Measurements from ENCODE around the gene NINJ2. TPM values are rescaled to one million over a fixed set of nuclear protein-coding genes. Genes with fewer than 3 reads are reported as not detected.

NINJ2 gene
- polyA plus RNA-seq, 1 of the 3 experiments (the other 2 are of a cell fraction) = 0.07 TPM

DNA sequence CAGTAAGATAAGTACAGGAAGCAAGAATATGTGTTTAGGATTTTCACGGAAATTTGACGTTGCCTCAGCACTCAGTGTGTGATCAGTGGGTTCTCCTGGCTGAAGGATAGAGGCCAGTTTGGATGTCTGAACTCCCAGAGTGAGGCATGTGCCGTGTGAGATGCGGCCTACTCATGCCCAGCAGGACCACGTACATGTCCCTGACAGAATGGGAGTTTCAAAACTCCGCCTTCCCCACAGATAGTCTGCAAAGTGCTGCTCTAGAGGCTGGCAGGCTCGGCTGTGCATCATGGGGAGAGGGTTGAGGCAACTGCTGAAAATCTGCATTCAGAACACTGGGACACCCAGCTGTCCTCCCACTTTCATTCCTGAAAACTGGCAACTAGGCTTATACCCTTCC is 58.3 kb downstream of the NINJ2 start:
- Histone ChIP-seq H3K27me3 (ENCODE audit: insufficient read depth) (no peaks in the 10 kb centered on the region), H3K4me1 (ENCODE audit: control insufficient read depth in 1 of 2, insufficient read depth in 2 of 2, low read depth in 1 of 2, low read length in 1 of 2) (peaks cover under 1 to 1% of the 10 kb centered on the region in 2 experiments; a peak in 2 of 4 replicates), H3K79me2 (ENCODE audit: insufficient read depth) (no peaks in the 10 kb centered on the region), H3K36me3 (replicated peaks in 1 of 2; ENCODE audit: control insufficient read depth in 1 of 2, insufficient read depth in 2 of 2, low read length in 1 of 2) (no peaks in the 10 kb centered on the region), H3F3A (replicated peaks; ENCODE audit: insufficient read depth) (no peaks in the 10 kb centered on the region), H3K9ac (no peak overlapping the region), H4K20me1 (ENCODE audit: insufficient read depth) (no peaks in the 10 kb centered on the region), H3K9me2 (no peaks in the 10 kb centered on the region), H3K27ac (ENCODE audit: low read depth in 2 of 2, low read length in 1 of 2) (no peak overlapping the region), H3K4me3 (ENCODE audit: low read depth in 2 of 2, low read length in 1 of 2) (no peak overlapping the region), H3K4me2 (no peak overlapping the region), H2AFZ (ENCODE audit: low read depth) (no peak overlapping the region), H3K9me3 (no peaks in the 10 kb centered on the region)
- WGBS (ENCODE audit: low lambda C conversion rate) = 94% methylated on average over 5 of the region's 7 CpGs
- TF ChIP-seq, protein P1, sequence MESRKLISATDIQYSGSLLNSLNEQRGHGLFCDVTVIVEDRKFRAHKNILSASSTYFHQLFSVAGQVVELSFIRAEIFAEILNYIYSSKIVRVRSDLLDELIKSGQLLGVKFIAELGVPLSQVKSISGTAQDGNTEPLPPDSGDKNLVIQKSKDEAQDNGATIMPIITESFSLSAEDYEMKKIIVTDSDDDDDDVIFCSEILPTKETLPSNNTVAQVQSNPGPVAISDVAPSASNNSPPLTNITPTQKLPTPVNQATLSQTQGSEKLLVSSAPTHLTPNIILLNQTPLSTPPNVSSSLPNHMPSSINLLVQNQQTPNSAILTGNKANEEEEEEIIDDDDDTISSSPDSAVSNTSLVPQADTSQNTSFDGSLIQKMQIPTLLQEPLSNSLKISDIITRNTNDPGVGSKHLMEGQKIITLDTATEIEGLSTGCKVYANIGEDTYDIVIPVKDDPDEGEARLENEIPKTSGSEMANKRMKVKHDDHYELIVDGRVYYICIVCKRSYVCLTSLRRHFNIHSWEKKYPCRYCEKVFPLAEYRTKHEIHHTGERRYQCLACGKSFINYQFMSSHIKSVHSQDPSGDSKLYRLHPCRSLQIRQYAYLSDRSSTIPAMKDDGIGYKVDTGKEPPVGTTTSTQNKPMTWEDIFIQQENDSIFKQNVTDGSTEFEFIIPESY (IDR thresholded peaks at IDR 0.05; ENCODE audit: borderline replicate concordance, low read depth) = no peak
- TF ChIP-seq YY1 (IDR thresholded peaks at IDR 0.05; ENCODE audit: low read depth) (no peak), GABPA (IDR thresholded peaks at IDR 0.05; ENCODE audit: low read depth) (no peak), RAD21 (IDR thresholded peaks at IDR 0.05; ENCODE audit: low read length) (no peak), FOXJ3 (CRISPR knock-in tag; IDR thresholded peaks at IDR 0.05) (no peak), TEAD4 (IDR thresholded peaks at IDR 0.05; ENCODE audit: borderline replicate concordance, insufficient read depth) (no peak), MEF2A (IDR thresholded peaks at IDR 0.05; ENCODE audit: borderline replicate concordance, low read depth) (no peak), ELF1 (IDR thresholded peaks at IDR 0.05) (no peak), JUND (IDR thresholded peaks at IDR 0.05) (no peak), EP300 (IDR thresholded peaks at IDR 0.05; ENCODE audit: borderline replicate concordance in 1 of 2, low read depth in 1 of 2, low read length in 1 of 2) (no peak), NRF1 (IDR thresholded peaks at IDR 0.05; ENCODE audit: low read depth, low read length) (no peak), FOXM1 (IDR thresholded peaks at IDR 0.05; ENCODE audit: low read depth) (no peak), RFX5 (IDR thresholded peaks at IDR 0.05; ENCODE audit: low read length) (no peak), CHD2 (IDR thresholded peaks at IDR 0.05; ENCODE audit: low read length, partially characterized antibody) (no peak)
- TF ChIP-seq, protein P2, sequence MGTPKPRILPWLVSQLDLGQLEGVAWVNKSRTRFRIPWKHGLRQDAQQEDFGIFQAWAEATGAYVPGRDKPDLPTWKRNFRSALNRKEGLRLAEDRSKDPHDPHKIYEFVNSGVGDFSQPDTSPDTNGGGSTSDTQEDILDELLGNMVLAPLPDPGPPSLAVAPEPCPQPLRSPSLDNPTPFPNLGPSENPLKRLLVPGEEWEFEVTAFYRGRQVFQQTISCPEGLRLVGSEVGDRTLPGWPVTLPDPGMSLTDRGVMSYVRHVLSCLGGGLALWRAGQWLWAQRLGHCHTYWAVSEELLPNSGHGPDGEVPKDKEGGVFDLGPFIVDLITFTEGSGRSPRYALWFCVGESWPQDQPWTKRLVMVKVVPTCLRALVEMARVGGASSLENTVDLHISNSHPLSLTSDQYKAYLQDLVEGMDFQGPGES (IDR thresholded peaks at IDR 0.05; ENCODE audit: low read depth, low read length) = no peak
- TF ChIP-seq, protein P3, sequence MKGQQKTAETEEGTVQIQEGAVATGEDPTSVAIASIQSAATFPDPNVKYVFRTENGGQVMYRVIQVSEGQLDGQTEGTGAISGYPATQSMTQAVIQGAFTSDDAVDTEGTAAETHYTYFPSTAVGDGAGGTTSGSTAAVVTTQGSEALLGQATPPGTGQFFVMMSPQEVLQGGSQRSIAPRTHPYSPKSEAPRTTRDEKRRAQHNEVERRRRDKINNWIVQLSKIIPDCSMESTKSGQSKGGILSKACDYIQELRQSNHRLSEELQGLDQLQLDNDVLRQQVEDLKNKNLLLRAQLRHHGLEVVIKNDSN (IDR thresholded peaks at IDR 0.05; ENCODE audit: borderline replicate concordance, low read depth) = no peak
- ChIA-PET CTCF (interaction anchor here (0.7 to 2.4 kb wide), 5 partner anchors 13 to 344 kb away, joined by 3 to 6 read pairs (median 3); partner anchors contain the start of gene RAD52), POLR2A (interaction anchor here (1.1 kb wide), 1 partner anchor 14 kb away, joined by 3 read pairs; no protein-coding TSS in a partner anchor)
- DNase-seq = no peak
